Activated CD4-positive, alpha-beta memory T cell treated with anti-CD3 and anti-CD28 coated beads, Interleukin-2, amount 10 ng/mL, durations not matched to agents 7 days and 5 days (primary cell): ENCODE data around the gene C2. TPM values are rescaled to one million over a fixed set of nuclear protein-coding genes. Genes with fewer than 3 reads are reported as not detected.

Experiments
- CTCF ChIA-PET: fragments of 350-600 bp; sonication (Branson Sonifier 250); formaldehyde crosslinking; loops from one replicate; lab custom pipeline; 2021; ENCODE audit warnings: antibody characterized with exemption, inconsistent platforms; lab: Charles Lee
- POLR2A ChIA-PET: fragments of 350-600 bp; sonication (Branson Sonifier 250); formaldehyde crosslinking; loops from one replicate; lab custom pipeline; 2021; ENCODE audit warnings: antibody characterized with exemption; lab: Charles Lee
- DNase-seq: peaks from one replicate; pipeline ENCODE4 v3.0.0-alpha.2; 2020
- H3K27ac Mint-ChIP-seq: one replicate; pipeline ENCODE4 v1.8.0; 2021; ENCODE audit warnings: mild to moderate bottlenecking, mixed read lengths
- H3K27me3 Mint-ChIP-seq: one replicate; pipeline ENCODE4 v1.8.0; 2021; ENCODE audit warnings: mixed read lengths
- H3K36me3 Mint-ChIP-seq: one replicate; pipeline ENCODE4 v1.8.0; 2021; ENCODE audit warnings: low read depth, mixed read lengths
- H3K4me1 Mint-ChIP-seq: one replicate; pipeline ENCODE4 v1.8.0; 2021; ENCODE audit warnings: mixed read lengths
- H3K4me3 Mint-ChIP-seq: one replicate; pipeline ENCODE4 v1.8.0; 2021; ENCODE audit warnings: mild to moderate bottlenecking, mixed read lengths
- H3K9me3 Mint-ChIP-seq: one replicate; pipeline ENCODE4 v1.8.0; 2021; ENCODE audit warnings: mixed read lengths
- total RNA-seq, 2 experiments: library from RNA; stranded (reverse); gene quantifications; one replicate each; pipeline ENCODE4 v1.2.3, GENCODE V29; 2021

The C2 gene
- 1 to 10 TPM in 1 of 2 experiments, under 1 TPM in 1; 0.45 to 1.0 TPM for total RNA-seq

GRCh38 chr6:31927242-31927862 lies at the start of gene C2:
Gene C2, plus strand, starts transcription at chr6:31927717. Its CDS starts 36 bp downstream, at chr6:31927753.
- no peak within 1 kb of the TSS for H3K4me3 Mint-ChIP-seq
- no peaks in the 10 kb centered on the region for H3K4me1 Mint-ChIP-seq
- H3K27me3 Mint-ChIP-seq: peaks cover 3% of the 10 kb centered on the region
- H3K27ac Mint-ChIP-seq: no peak within 1 kb of the TSS
- H3K36me3 Mint-ChIP-seq: no peaks in the 10 kb centered on the region
- no peaks in the 10 kb centered on the region for H3K9me3 Mint-ChIP-seq
- ChIA-PET POLR2A (no interaction called here), CTCF (no interaction called here)
- DNase-seq: no peak

GRCh38 chr6:31878222-31878621 lies 49.3 kb upstream of the C2 start:
- no peaks in the 10 kb centered on the region for H3K27me3 Mint-ChIP-seq
- DNase-seq: no peak
- ChIA-PET CTCF (no interaction called here), POLR2A (no interaction called here)
- H3K27ac Mint-ChIP-seq: no peak overlapping the region
- peaks cover 31% of the 10 kb centered on the region for H3K36me3 Mint-ChIP-seq
- H3K4me1 Mint-ChIP-seq: peaks cover 2% of the 10 kb centered on the region
- H3K4me3 Mint-ChIP-seq: no peak overlapping the region
- no peaks in the 10 kb centered on the region for H3K9me3 Mint-ChIP-seq

- no peaks in the 10 kb centered on the region for H3K27me3 Mint-ChIP-seq
- peaks cover 34% of the 10 kb centered on the region for H3K36me3 Mint-ChIP-seq
- no peak within 1 kb of the TSS for H3K27ac Mint-ChIP-seq
- DNase-seq: no peak
- CTCF ChIA-PET: no interaction called here
- H3K4me1 Mint-ChIP-seq: peaks cover 2% of the 10 kb centered on the region
- no peak within 1 kb of the TSS for H3K4me3 Mint-ChIP-seq
- no peaks in the 10 kb centered on the region for H3K9me3 Mint-ChIP-seq
- POLR2A ChIA-PET: no interaction called here
Observed at GRCh38 chr6:31878726-31879125, 48.8 kb upstream of the C2 start, which contains the start of gene SLC44A4. Gene SLC44A4, minus strand, starts transcription at chr6:31878997. Its CDS starts 17 bp downstream, at chr6:31878980.

- DNase-seq: no peak
- ChIA-PET CTCF (no interaction called here), POLR2A (no interaction called here)
- Mint-ChIP-seq H3K36me3 (peaks cover 38% of the 10 kb centered on the region), H3K27me3 (no peaks in the 10 kb centered on the region), H3K9me3 (no peaks in the 10 kb centered on the region), H3K4me3 (no peak overlapping the region), H3K27ac (no peak overlapping the region), H3K4me1 (peaks cover 2% of the 10 kb centered on the region)
Observed at GRCh38 chr6:31879143-31879542, 48.4 kb upstream of the C2 start.

GRCh38 chr6:31879901-31880300 lies 47.6 kb upstream of the C2 start:
- DNase-seq: no peak
- Mint-ChIP-seq H3K9me3 (no peaks in the 10 kb centered on the region), H3K4me3 (no peak overlapping the region), H3K36me3 (peaks cover 42% of the 10 kb centered on the region), H3K27ac (no peak overlapping the region), H3K4me1 (peaks cover 1% of the 10 kb centered on the region), H3K27me3 (no peaks in the 10 kb centered on the region)
- POLR2A ChIA-PET: no interaction called here
- CTCF ChIA-PET: no interaction called here

- POLR2A ChIA-PET: no interaction called here
- no peak overlapping the region for H3K4me3 Mint-ChIP-seq
Observed at GRCh38 chr6:31880616-31881015, 46.9 kb upstream of the C2 start.

GRCh38 chr6:31881136-31881859 lies 46.2 kb upstream of the C2 start:
- H3K36me3 Mint-ChIP-seq: peaks cover 53% of the 10 kb centered on the region
- ChIA-PET CTCF (no interaction called here), POLR2A (no interaction called here)
- H3K9me3 Mint-ChIP-seq: no peaks in the 10 kb centered on the region
- H3K27ac Mint-ChIP-seq: no peak overlapping the region
- no peaks in the 10 kb centered on the region for H3K27me3 Mint-ChIP-seq
- DNase-seq: no peak
- no peaks in the 10 kb centered on the region for H3K4me1 Mint-ChIP-seq
- H3K4me3 Mint-ChIP-seq: no peak overlapping the region

More at GRCh38 chr6:31880616-31881015, 46.9 kb upstream of the C2 start:
- no peak for DNase-seq
- Mint-ChIP-seq H3K9me3 (no peaks in the 10 kb centered on the region), H3K27me3 (no peaks in the 10 kb centered on the region), H3K4me1 (no peaks in the 10 kb centered on the region), H3K27ac (no peak overlapping the region), H3K36me3 (peaks cover 48% of the 10 kb centered on the region)
- CTCF ChIA-PET: no interaction called here

GRCh38 chr6:31882344-31882743 lies 45.2 kb upstream of the C2 start:
- Mint-ChIP-seq H3K9me3 (no peaks in the 10 kb centered on the region), H3K36me3 (peaks cover 59% of the 10 kb centered on the region), H3K27ac (no peak overlapping the region), H3K27me3 (no peaks in the 10 kb centered on the region), H3K4me3 (no peak overlapping the region), H3K4me1 (no peaks in the 10 kb centered on the region)
- CTCF ChIA-PET: no interaction called here
- no peak for DNase-seq
- POLR2A ChIA-PET: no interaction called here

GRCh38 chr6:31883676-31884075 lies 43.8 kb upstream of the C2 start:
- Mint-ChIP-seq H3K4me3 (no peak overlapping the region), H3K9me3 (no peaks in the 10 kb centered on the region), H3K27ac (no peak overlapping the region), H3K4me1 (no peaks in the 10 kb centered on the region), H3K27me3 (no peaks in the 10 kb centered on the region), H3K36me3 (peaks cover 62% of the 10 kb centered on the region)
- ChIA-PET CTCF (interaction anchor here (1.3 kb wide), 1 partner anchor 15 kb away, joined by 4 read pairs; no protein-coding TSS in a partner anchor), POLR2A (interaction anchor here (1.0 kb wide), 1 partner anchor 26 kb away, joined by 3 read pairs; no protein-coding TSS in a partner anchor)
- DNase-seq: no peak

GRCh38 chr6:31884528-31885035 lies 42.9 kb upstream of the C2 start:
- DNase-seq: no peak
- ChIA-PET POLR2A (no interaction called here), CTCF (interaction anchor here (1.0 to 1.3 kb wide), 2 partner anchors 14 to 173 kb away, joined by 3 to 4 read pairs; no protein-coding TSS in a partner anchor)
- H3K36me3 Mint-ChIP-seq: peaks cover 64% of the 10 kb centered on the region
- no peaks in the 10 kb centered on the region for H3K9me3 Mint-ChIP-seq
- H3K27ac Mint-ChIP-seq: no peak overlapping the region
- H3K4me3 Mint-ChIP-seq: no peak overlapping the region
- H3K27me3 Mint-ChIP-seq: no peaks in the 10 kb centered on the region
- H3K4me1 Mint-ChIP-seq: no peaks in the 10 kb centered on the region

- Mint-ChIP-seq H3K27ac (no peak overlapping the region), H3K4me3 (no peak overlapping the region), H3K9me3 (no peaks in the 10 kb centered on the region), H3K27me3 (no peaks in the 10 kb centered on the region), H3K4me1 (no peaks in the 10 kb centered on the region), H3K36me3 (peaks cover 60% of the 10 kb centered on the region)
- ChIA-PET CTCF (interaction anchor here (0.5 to 1.0 kb wide), 2 partner anchors 10 to 115 kb away, joined by 3 read pairs; no protein-coding TSS in a partner anchor), POLR2A (interaction anchor here (0.6 kb wide), 1 partner anchor 189 kb away, joined by 3 read pairs; no protein-coding TSS in a partner anchor)
- DNase-seq: no peak
Observed at GRCh38 chr6:31886541-31886991, 41.0 kb upstream of the C2 start.

GRCh38 chr6:31887173-31888007 lies 40.1 kb upstream of the C2 start:
- Mint-ChIP-seq H3K9me3 (no peaks in the 10 kb centered on the region), H3K4me3 (no peak overlapping the region), H3K36me3 (peaks cover 60% of the 10 kb centered on the region), H3K27ac (no peak overlapping the region), H3K27me3 (no peaks in the 10 kb centered on the region), H3K4me1 (peaks cover 4% of the 10 kb centered on the region)
- CTCF ChIA-PET: interaction anchor here (0.5 to 2.0 kb wide), 3 partner anchors 9 to 116 kb away, joined by 3 to 6 read pairs (median 3); partner anchors contain the start of gene NEU1
- no peak for DNase-seq
- POLR2A ChIA-PET: interaction anchor here (0.6 to 1.1 kb wide), 3 partner anchors 10 to 189 kb away, joined by 3 read pairs; partner anchors contain the start of gene EHMT2
